Panc1 (cell line): ENCODE measurements around the gene RPL7L1. TPM values are rescaled to one million over a fixed set of nuclear protein-coding genes. Genes with fewer than 3 reads are reported as not detected.

Experiments
- ATAC-seq: fragments of 200-7000 bp; cut with Tn5 transposase; 2 replicates; pipeline ENCODE4 v1.9.1; 2020; ENCODE audit warnings: mild to moderate bottlenecking, moderate library complexity
- BruUV-seq: library from RNA; stranded (reverse); fragments of 400-500 nt; replicated peaks from 2 replicates; lab custom pipeline; 2021; lab: Mats Ljungman, UMichigan
- CTCF ChIA-PET: fragments of 300-600 bp; sonication (Branson Sonifier 250); formaldehyde crosslinking; loops from one replicate; lab custom pipeline; 2022; ENCODE audit warnings: antibody characterized with exemption; lab: Charles Lee
- POLR2A ChIA-PET: fragments of 300-600 bp; sonication (Branson Sonifier 250); formaldehyde crosslinking; loops from one replicate; lab custom pipeline; 2022; ENCODE audit warnings: antibody characterized with exemption; lab: Charles Lee
- DNase-seq: peaks from one replicate; pipeline ENCODE4 v3.0.0-alpha.2; 2010; ENCODE audit warnings: low read depth, low spot score
- H3K27ac ChIP-seq: 2 replicates; pipeline ENCODE4 v1.5.1; 2011; ENCODE audit warnings: mild to moderate bottlenecking, low read length, inconsistent platforms
- H3K27me3 ChIP-seq: fragments of 200-500 bp; sonication (Bioruptor generic); 2 replicates; pipeline ENCODE4 v1.6.0; 2014; ENCODE audit warnings: low read length, inconsistent platforms; ENCODE audit not compliant: control insufficient read depth, insufficient read depth
- H3K36me3 ChIP-seq: fragments of 200-500 bp; sonication (Bioruptor generic); 2 replicates; pipeline ENCODE4 v1.5.1; 2014; ENCODE audit warnings: inconsistent platforms, mild to moderate bottlenecking, low read length, moderate library complexity; ENCODE audit not compliant: control insufficient read depth, insufficient read depth
- H3K4me1 ChIP-seq: 2 replicates; pipeline ENCODE4 v1.5.1; 2011; ENCODE audit warnings: inconsistent platforms, mild to moderate bottlenecking, low read length, moderate library complexity; ENCODE audit not compliant: control insufficient read depth, insufficient read depth
- H3K4me3 ChIP-seq, 2 experiments: 2 replicates each; pipeline ENCODE4 v1.5.1; 2011 to 2012; ENCODE audit warnings: low read depth in 2 of 2, low read length in 2 of 2, mild to moderate bottlenecking in 2 of 2, inconsistent platforms in 1 of 2, moderate library complexity in 1 of 2
- H3K9me3 ChIP-seq: fragments of 200-500 bp; sonication (Bioruptor generic); 2 replicates; pipeline ENCODE4 v1.5.1; 2014; ENCODE audit warnings: low read depth, mild to moderate bottlenecking, inconsistent platforms, low read length, moderate library complexity; ENCODE audit not compliant: control insufficient read depth, insufficient read depth
- CTCF ChIP-seq: fragments of 450-650 bp; IDR thresholded peaks from 2 replicates; pipeline ENCODE4 v1.5.1; 2017; ENCODE audit warnings: mild to moderate bottlenecking
- POLR2AphosphoS5 ChIP-seq: IDR thresholded peaks from 2 replicates; pipeline ENCODE4 v1.6.1; 2012; ENCODE audit warnings: mild to moderate bottlenecking, low read depth, low read length, moderate library complexity
- REST ChIP-seq, 2 experiments: IDR thresholded peaks; 2 replicates each; pipeline ENCODE4 v1.6.1; 2011 to 2012; ENCODE audit warnings: low read depth in 2 of 2, control low read depth in 1 of 2, low read length in 1 of 2, mild to moderate bottlenecking in 1 of 2, moderate library complexity in 1 of 2; ENCODE audit not compliant: insufficient read depth in 1 of 2
- SIN3A ChIP-seq: IDR thresholded peaks from 2 replicates; pipeline ENCODE4 v1.6.1; 2012; ENCODE audit warnings: low read depth, mild to moderate bottlenecking, low read length, moderate library complexity, borderline replicate concordance; ENCODE audit not compliant: insufficient read depth
- TCF7L2 ChIP-seq: IDR thresholded peaks from 2 replicates; pipeline ENCODE4 v1.6.1; 2011; ENCODE audit warnings: mild to moderate bottlenecking, low read depth, low read length, inconsistent platforms
- in situ Hi-C: cut with HindIII; loops from 2 replicates; pipeline ENCODE4 v1.10.0; 2016; ENCODE audit warnings: low sequenced_read_pairs, low pct_unique_long_range_greater_than_20kb
- intact Hi-C: fragments of 100-400 bp; cut with micrococcal nuclease; formaldehyde crosslinking; loops from one replicate; pipeline ENCODE4 v1.10.0; 2022; ENCODE audit not compliant: unreplicated experiment
- total RNA-seq: library from RNA; stranded (reverse); gene quantifications from one replicate; pipeline ENCODE4 v1.2.1, GENCODE V29; 2021; ENCODE audit not compliant: unreplicated experiment

The RPL7L1 gene
- total RNA-seq, 1 experiment from 2014 or later, result 109 TPM

GRCh38 chr6:42845327-42845694 is 34.1 kb upstream of the RPL7L1 start:
- H3K4me1 ChIP-seq, result no peaks in the 10 kb centered on the region
- BruUV-seq, result no TSS peak
- no peak for DNase-seq
- H3K27ac ChIP-seq, result no peak overlapping the region
- no peak overlapping the region for H3K4me3 ChIP-seq
- no peaks in the 10 kb centered on the region for H3K36me3 ChIP-seq
- intact Hi-C loops (no loop called here), in situ Hi-C loops (no loop called here)
- no peaks in the 10 kb centered on the region for H3K9me3 ChIP-seq
- H3K27me3 ChIP-seq, result no peaks in the 10 kb centered on the region
- TF ChIP-seq TCF7L2 (no peak), REST (IDR thresholded peaks at IDR 0.05; ENCODE audit: insufficient read depth in 1 of 2, low read depth in 2 of 2, low read length in 1 of 2) (no peak), POLR2AphosphoS5 (no peak), CTCF (no peak), SIN3A (no peak)
- CTCF ChIA-PET, result no interaction called here
- no peak for ATAC-seq
- POLR2A ChIA-PET, result interaction anchor here (0.6 kb wide), 1 partner anchor 56 kb away, joined by 9 read pairs; no protein-coding TSS in a partner anchor

- in situ Hi-C loops, result no loop called here
- Histone ChIP-seq H3K27ac (no peak overlapping the region), H3K36me3 (no peaks in the 10 kb centered on the region), H3K27me3 (no peaks in the 10 kb centered on the region), H3K9me3 (no peaks in the 10 kb centered on the region), H3K4me3 (no peak overlapping the region), H3K4me1 (no peaks in the 10 kb centered on the region)
- ATAC-seq (no peak), DNase-seq (no peak)
- intact Hi-C loops, result no loop called here
- BruUV-seq, result no TSS peak
- ChIA-PET POLR2A (interaction anchor here (0.6 kb wide), 1 partner anchor 45 kb away, joined by 12 read pairs; no protein-coding TSS in a partner anchor), CTCF (no interaction called here)
- no peak for TF ChIP-seq TCF7L2
- TF ChIP-seq CTCF, result no peak
- no peak for TF ChIP-seq REST (IDR thresholded peaks at IDR 0.05; ENCODE audit: insufficient read depth in 1 of 2, low read depth in 2 of 2, low read length in 1 of 2)
- no peak for TF ChIP-seq POLR2AphosphoS5
- no peak for TF ChIP-seq SIN3A
These were observed 32.9 kb upstream of the RPL7L1 start for GRCh38 chr6:42846505-42846904.
